T-helper 9 cell (primary cell): ENCODE data around the gene GSTM1.
"Not testable (repeated sequence)": the region's sequence is repeated elsewhere in the genome, so short reads cannot be mapped to it uniquely, and the experiment has no call there.

Source experiments
- DNase-seq: peaks from one replicate; pipeline ENCODE4 v3.0.0-alpha.2; 2020

Gene GSTM1

GRCh38 chr1:109704173-109704572 is 16.6 kb downstream of the GSTM1 start:
- no peak for DNase-seq

DNA sequence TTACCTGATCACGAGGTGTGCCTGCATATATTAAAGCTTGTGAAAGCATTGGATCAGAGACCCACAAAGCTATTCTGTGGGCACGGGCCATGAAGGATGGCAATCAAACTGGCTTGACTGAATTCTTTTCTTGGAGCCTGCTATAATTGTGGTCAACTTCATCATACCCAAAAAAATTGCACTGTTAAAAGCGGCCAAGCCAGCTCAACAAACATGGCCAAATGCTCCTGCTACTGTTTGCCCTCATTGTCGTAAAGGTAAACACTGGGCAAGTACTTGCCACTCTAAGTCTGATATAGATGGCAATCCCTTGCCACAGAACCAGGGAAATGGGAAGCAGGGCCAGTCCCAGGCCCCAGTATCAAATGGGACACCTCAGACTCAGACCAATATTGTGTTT is 17.8 kb downstream of the GSTM1 start:
- no peak for DNase-seq

- DNase-seq: not testable (repeated sequence)
Measured at GRCh38 chr1:109708949-109709348, 21.3 kb downstream of the GSTM1 start.

DNA sequence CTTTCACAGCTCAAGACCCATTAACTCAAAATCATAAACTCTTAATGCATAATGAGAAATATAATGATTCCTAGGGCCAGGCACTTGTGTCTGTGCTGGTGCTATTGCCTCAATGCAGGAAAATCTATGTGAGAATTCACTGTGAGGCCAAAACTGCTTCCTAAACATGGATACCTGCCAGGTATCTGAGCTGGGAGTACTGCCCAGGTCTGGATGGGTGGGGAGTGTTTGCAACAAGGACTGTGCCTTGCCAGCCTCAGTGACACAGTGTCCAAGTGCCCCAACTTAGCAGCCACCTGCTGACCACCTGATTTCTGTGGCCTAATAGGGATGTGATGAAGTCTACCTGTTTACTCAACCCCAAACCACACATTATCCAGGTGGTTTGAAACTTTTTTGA is 22.2 kb downstream of the GSTM1 start:
- not testable (repeated sequence) for DNase-seq

DNA sequence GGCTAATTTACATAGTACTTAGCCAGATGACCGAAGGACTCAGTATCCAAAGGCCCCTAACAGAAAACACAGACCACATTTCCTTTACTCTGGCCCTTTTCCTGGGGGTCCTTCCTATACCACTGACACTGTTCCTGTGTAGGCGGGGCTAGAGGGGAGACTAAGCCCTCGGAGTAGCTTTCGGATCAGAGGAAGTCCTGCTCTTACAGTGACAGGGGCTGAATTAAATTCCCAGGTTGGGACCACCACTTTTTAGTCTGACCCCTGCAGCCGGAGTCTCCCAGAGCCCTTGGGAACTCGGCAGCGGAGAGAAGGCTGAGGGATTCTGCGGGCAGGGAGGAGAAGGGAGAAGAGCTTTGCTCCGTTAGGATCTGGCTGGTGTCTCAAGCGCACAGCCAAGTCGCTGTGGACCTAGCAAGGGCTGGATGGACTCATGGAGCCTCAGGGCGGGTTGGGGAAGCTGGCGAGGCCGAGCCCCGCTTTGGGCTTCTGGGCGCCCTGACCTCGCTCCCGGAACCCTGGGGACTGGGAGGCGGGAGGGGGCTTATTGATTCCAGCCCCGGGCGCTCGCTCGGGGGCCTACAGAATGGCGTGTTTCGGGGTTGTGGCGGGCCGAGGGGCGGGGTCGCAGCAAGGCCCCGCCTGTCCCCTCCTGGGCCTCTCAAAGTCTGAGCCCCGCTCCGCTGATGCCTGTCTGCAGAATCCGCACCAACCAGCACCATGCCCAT is 24.1 kb downstream of the GSTM1 start, which contains the start of gene GSTM5:
Gene GSTM5, plus strand, starts transcription at position 659 of the 728 bp plus-strand sequence. Its CDS starts 62 bp downstream, at position 721.
- DNase-seq: not testable (repeated sequence)

- DNase-seq: no peak
Measured at GRCh38 chr1:109712321-109712864, 24.8 kb downstream of the GSTM1 start.

GRCh38 chr1:109713636-109714035 is 26.0 kb downstream of the GSTM1 start:
- DNase-seq: no peak

- DNase-seq: no peak
Measured at GRCh38 chr1:109714661-109715372, 27.2 kb downstream of the GSTM1 start.

- DNase-seq: no peak
Measured at GRCh38 chr1:109716121-109716520, 28.5 kb downstream of the GSTM1 start.

DNA sequence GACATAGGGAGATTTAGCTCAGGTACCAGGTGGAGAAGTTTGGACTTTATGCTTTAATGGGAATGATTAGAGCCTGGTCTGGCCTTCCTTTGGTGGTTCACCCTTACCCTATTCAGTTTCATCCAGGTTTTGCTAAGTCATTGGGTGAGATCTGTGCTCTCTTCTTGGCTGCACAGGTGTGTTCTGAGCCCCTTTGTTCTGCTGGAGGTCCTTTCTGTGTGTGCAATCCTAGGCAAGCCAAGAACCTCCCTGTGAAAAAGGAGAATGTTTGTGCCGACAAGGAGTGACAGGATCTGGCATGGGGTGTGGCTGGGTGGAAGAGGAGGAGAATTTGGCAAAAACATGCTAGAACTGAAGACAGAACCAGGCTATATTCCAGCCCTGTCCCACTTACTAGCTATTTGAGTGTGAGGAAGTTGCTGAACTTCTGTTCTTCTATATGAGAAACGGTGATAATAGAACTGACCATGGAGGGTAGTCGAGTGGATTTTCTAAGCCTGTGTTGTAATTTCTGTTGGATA is 29.0 kb downstream of the GSTM1 start:
- no peak for DNase-seq

GRCh38 chr1:109717729-109718128 is 30.1 kb downstream of the GSTM1 start:
- DNase-seq: no peak

DNA sequence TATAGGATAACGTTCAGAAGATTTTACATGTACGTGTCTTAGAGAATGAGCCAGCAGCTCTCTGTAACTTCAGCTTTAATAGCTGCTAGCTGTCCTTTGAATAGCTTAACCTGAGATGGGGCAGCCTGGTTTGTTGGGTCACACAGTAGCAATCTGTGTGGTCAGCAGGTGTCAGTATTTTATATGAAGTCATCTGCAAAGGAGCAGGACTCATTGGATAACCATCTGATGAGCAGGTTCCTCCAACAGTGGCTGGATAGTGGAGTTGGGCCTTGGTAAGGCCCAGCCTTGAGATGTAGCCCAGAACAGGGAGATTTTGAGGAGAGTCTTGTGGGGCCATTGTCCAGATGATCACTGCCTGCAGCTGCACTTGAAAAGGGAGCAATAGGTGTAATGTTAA is 30.9 kb downstream of the GSTM1 start:
- DNase-seq: no peak

DNA sequence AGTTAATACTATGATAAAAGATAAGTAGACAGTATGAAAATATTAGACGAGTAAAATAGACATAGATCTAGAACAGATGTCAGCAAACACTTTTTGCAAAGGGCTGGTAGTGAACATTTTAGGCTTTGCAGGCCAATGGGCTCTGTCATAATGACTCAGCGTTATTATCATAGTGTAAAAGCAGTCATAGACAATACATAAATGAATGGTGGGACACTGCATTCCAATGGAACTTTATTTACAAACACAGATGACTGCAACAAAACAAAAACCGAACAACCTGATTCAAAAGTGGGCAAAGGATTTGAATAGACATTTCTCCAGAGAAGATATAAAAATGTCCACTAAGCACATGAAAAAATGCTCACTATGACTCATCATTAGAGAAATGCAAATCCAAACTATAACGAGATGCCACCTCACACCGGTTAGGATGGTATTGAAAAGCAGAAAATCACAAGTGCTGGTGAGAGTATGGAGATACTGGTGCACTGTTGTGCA is 31.8 kb downstream of the GSTM1 start:
- DNase-seq: no peak

DNA sequence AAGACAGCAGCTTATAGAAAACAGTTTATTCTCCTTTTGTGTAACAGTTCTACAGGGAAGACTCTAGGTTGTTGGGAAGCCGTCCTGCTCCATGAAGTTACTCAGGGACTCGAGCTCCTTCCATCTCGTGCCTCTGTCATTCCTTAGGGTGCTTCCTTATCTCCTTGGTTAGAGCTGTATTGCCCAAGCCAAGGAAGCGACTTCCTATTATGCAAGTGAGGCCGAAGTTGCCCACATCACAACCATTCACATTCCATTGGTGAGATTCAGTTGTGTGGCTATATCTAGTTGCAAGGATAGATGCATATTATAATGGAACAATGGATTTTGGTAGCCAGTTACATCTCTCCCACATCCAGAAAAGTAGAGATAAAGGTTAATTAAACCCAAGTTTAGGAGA is 33.4 kb downstream of the GSTM1 start:
- DNase-seq: no peak

- no peak for DNase-seq
Measured at GRCh38 chr1:109721971-109722370, 34.4 kb downstream of the GSTM1 start.

GRCh38 chr1:109722908-109723691 is 35.5 kb downstream of the GSTM1 start:
- DNase-seq: no peak

DNA sequence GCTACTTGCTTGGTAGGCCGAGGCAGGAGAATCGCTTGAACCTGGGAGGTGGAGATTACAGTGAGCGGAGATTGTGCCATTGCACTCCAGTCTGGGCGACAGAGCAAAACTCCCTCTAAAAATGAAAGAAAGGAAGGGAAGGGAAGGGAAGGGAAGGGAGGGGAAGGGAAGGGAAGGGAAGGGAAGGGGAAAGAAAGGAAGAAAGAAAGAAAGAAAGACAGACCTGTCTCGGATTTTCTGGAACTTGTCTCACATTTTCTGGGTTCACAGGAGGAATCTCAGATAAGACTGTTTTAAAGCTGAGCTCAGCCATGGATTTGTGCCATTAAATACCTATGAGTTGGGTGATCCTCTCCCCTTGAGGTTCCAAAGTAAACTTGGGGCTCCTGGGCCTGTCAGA is 37.3 kb downstream of the GSTM1 start:
- DNase-seq: no peak

- no peak for DNase-seq
Measured at GRCh38 chr1:109725510-109725909, 37.9 kb downstream of the GSTM1 start.

DNA sequence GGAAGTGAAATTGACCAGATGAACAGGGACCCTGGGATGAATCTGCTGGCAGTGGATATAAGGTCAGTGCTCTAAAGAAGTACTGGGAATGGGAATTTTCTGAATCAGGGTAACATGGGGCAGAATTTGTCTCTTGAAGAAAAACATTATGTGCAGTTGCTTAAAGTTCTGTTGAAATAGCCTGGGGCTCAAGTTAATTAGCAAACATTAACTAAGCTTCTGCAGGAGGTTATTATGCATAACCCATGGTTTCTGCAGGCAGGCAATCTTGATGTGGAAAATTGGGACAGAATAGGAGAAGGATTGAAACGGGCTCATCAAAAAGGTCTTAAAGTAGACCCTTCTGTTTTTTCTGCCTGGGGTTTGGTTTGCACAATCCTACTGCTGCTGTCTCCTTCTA is 38.4 kb downstream of the GSTM1 start:
- no peak for DNase-seq

DNA sequence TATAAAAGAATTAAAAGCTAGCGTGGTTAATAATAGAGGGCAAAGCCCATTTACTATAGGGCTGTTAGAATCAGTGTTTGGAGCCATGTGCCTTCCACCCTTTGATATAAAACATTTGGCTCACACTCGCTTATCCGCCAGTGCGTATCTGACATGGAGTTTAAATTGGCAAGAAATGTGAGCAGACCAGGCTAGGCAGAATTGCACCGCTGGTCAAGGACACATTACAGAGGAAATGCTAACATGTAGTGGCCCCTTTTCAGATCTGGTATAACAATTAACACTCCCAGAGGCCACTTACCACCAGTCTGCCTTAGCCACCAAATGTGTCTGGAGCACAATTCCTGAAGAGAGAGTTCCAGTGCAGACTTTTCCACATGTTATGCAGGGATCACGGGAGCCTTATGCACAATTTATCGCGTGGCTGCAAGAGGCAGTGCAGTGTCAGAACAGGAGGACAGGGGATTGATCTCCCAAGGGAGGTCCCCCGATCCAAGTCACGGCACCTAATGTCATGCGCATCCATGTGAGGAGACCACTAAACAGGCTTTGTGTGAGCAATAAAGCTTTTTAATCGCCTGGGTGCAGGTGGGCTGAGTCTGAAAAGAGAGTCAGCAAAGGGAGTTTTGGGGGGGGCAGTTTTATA is 39.2 kb downstream of the GSTM1 start:
- no peak for DNase-seq

GRCh38 chr1:109728870-109729269 is 41.3 kb downstream of the GSTM1 start:
- DNase-seq: no peak

DNA sequence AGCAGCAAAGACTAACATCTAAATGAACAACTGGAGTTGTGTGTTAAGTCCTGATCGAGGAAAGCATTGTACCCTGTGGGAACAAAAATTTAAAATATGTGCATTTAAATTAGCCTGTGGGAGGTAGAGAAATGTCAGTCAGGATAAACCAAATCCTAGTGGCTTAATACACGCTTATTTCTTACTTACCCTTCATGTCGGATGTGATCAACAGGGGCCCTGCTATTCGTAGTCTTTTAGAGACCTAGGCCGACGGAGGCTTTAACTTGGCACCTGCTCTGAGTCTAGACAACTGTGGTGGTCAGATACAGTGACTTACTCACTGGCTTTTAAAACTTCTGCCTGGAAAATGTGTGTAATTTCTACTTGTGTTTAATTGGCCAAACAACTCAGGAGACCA is 43.0 kb downstream of the GSTM1 start:
- no peak for DNase-seq
